ENCODE measurements around the gene AHSP. TPM values are rescaled to one million over a fixed set of nuclear protein-coding genes. Genes with fewer than 3 reads are reported as not detected.
A peak's percentile ranks its signal among the peaks of the same experiment; 100 is the strongest.
"Not testable (repeated sequence)": the region's sequence is repeated elsewhere in the genome, so short reads cannot be mapped to it uniquely, and the experiment has no call there.

The AHSP gene
- total RNA-seq, 2 experiments from 2014 or later = not detected

GRCh38 chr16:31569360-31569717 lies 41.6 kb downstream of the AHSP start:
- no peak for ATAC-seq (ENCODE audit: poor library complexity)
- no peaks in the 10 kb centered on the region for H3K36me3 Mint-ChIP-seq (ENCODE audit: low read depth)
- peaks cover 84% of the 10 kb centered on the region for H3K27me3 Mint-ChIP-seq

GRCh38 chr16:31572821-31573220 lies 45.1 kb downstream of the AHSP start:
- Mint-ChIP-seq H3K36me3 (ENCODE audit: low read depth) (peaks cover 7% of the 10 kb centered on the region), H3K4me3 (no peak overlapping the region), H3K9me3 (peaks cover 11% of the 10 kb centered on the region), H3K4me1 (ENCODE audit: low read depth) (peaks cover 5% of the 10 kb centered on the region), H3K27ac (no peak overlapping the region), H3K27me3 (peaks cover 55% of the 10 kb centered on the region)
- ChIA-PET CTCF (no interaction called here), POLR2A (no interaction called here)
- no peak for DNase-seq
- Histone ChIP-seq H3K4me3 (ENCODE audit: low read length) (no peak overlapping the region), H3K36me3 (ENCODE audit: insufficient read depth, low read length) (no peaks in the 10 kb centered on the region), H3K27me3 (ENCODE audit: control insufficient read depth in 1 of 2, insufficient read depth in 2 of 2, low read length in 2 of 2) (peaks cover 20 to 35% of the 10 kb centered on the region in 2 experiments), H3K9me3 (ENCODE audit: control insufficient read depth in 1 of 2, insufficient read depth in 1 of 2, low read length in 2 of 2) (peaks cover 16 to 31% of the 10 kb centered on the region in 2 experiments), H3K4me1 (ENCODE audit: insufficient read depth, low read length) (peaks cover 7% of the 10 kb centered on the region), H3K27ac (ENCODE audit: low read depth in 1 of 2, low read length in 2 of 2) (no peak overlapping the region)
- TF ChIP-seq CTCF (IDR thresholded peaks at IDR 0.05) = no peak
- intact Hi-C loops (cut with DNase I, micrococcal nuclease) = no loop called here
- no peak for ATAC-seq (ENCODE audit: poor library complexity)

More at GRCh38 chr16:31569360-31569717, 41.6 kb downstream of the AHSP start:
- Mint-ChIP-seq H3K4me1 (ENCODE audit: low read depth) (peaks cover 5% of the 10 kb centered on the region), H3K4me3 (no peak overlapping the region), H3K27ac (no peak overlapping the region), H3K9me3 (peaks cover 8% of the 10 kb centered on the region)
- intact Hi-C loops (cut with DNase I, micrococcal nuclease) = no loop called here
- DNase-seq = peak in 1 of 14 experiments; percentile 3
- H3K4me1 ChIP-seq (ENCODE audit: insufficient read depth, low read length) = peaks cover 7% of the 10 kb centered on the region
- no peak for TF ChIP-seq CTCF (IDR thresholded peaks at IDR 0.05)
- CTCF ChIA-PET = no interaction called here
- H3K27ac ChIP-seq (ENCODE audit: low read depth in 1 of 2, low read length in 2 of 2) = no peak overlapping the region
- peaks cover 26 to 35% of the 10 kb centered on the region in 2 experiments for H3K27me3 ChIP-seq (ENCODE audit: control insufficient read depth in 1 of 2, insufficient read depth in 2 of 2, low read length in 2 of 2)
- no peaks in the 10 kb centered on the region for H3K36me3 ChIP-seq (ENCODE audit: insufficient read depth, low read length)
- peaks cover 8 to 19% of the 10 kb centered on the region in 2 experiments for H3K9me3 ChIP-seq (ENCODE audit: control insufficient read depth in 1 of 2, insufficient read depth in 1 of 2, low read length in 2 of 2)
- no peak overlapping the region for H3K4me3 ChIP-seq (ENCODE audit: low read length)
- POLR2A ChIA-PET = no interaction called here

GRCh38 chr16:31574159-31574558 lies 46.5 kb downstream of the AHSP start:
- H3K4me1 ChIP-seq (ENCODE audit: insufficient read depth, low read length); H3K36me3 ChIP-seq (ENCODE audit: insufficient read depth, low read length); ATAC-seq (ENCODE audit: poor library complexity); H3K27ac Mint-ChIP-seq; intact Hi-C loops (cut with DNase I, micrococcal nuclease); H3K27ac ChIP-seq (ENCODE audit: low read depth in 1 of 2, low read length in 2 of 2); CTCF ChIA-PET; DNase-seq; H3K4me3 Mint-ChIP-seq; POLR2A ChIA-PET; H3K4me1 Mint-ChIP-seq (ENCODE audit: low read depth); H3K4me3 ChIP-seq (ENCODE audit: low read length): not testable (repeated sequence)
- peaks cover 9 to 23% of the 10 kb centered on the region in 2 experiments for H3K27me3 ChIP-seq (ENCODE audit: control insufficient read depth in 1 of 2, insufficient read depth in 2 of 2, low read length in 2 of 2)
- Mint-ChIP-seq H3K36me3 (ENCODE audit: low read depth) (peaks cover 18% of the 10 kb centered on the region), H3K9me3 (peaks cover 16% of the 10 kb centered on the region), H3K27me3 (peaks cover 43% of the 10 kb centered on the region)
- H3K9me3 ChIP-seq (ENCODE audit: control insufficient read depth in 1 of 2, insufficient read depth in 1 of 2, low read length in 2 of 2) = peaks cover 23 to 24% of the 10 kb centered on the region in 2 experiments

- intact Hi-C loops (cut with DNase I, micrococcal nuclease) = no loop called here
- peaks cover 11% of the 10 kb centered on the region for H3K9me3 Mint-ChIP-seq
Measured at GRCh38 chr16:31577411-31577810, 49.7 kb downstream of the AHSP start.

More at GRCh38 chr16:31577411-31577810, 49.7 kb downstream of the AHSP start:
- Mint-ChIP-seq H3K27me3 (peaks cover 15% of the 10 kb centered on the region), H3K27ac (no peak overlapping the region), H3K36me3 (ENCODE audit: low read depth) (peaks cover 19% of the 10 kb centered on the region), H3K4me1 (ENCODE audit: low read depth) (no peaks in the 10 kb centered on the region), H3K4me3 (no peak overlapping the region)
- ATAC-seq (ENCODE audit: poor library complexity) (no peak), DNase-seq (no peak)
- Histone ChIP-seq H3K36me3 (ENCODE audit: insufficient read depth, low read length) (no peaks in the 10 kb centered on the region), H3K9me3 (ENCODE audit: control insufficient read depth in 1 of 2, insufficient read depth in 1 of 2, low read length in 2 of 2) (peaks cover 23 to 33% of the 10 kb centered on the region in 2 experiments), H3K27me3 (ENCODE audit: control insufficient read depth in 1 of 2, insufficient read depth in 2 of 2, low read length in 2 of 2) (no peaks in the 10 kb centered on the region), H3K4me3 (ENCODE audit: low read length) (no peak overlapping the region), H3K4me1 (ENCODE audit: insufficient read depth, low read length) (no peaks in the 10 kb centered on the region), H3K27ac (ENCODE audit: low read depth in 1 of 2, low read length in 2 of 2) (no peak overlapping the region)
- CTCF ChIA-PET = no interaction called here
- POLR2A ChIA-PET = no interaction called here
- TF ChIP-seq CTCF (IDR thresholded peaks at IDR 0.05) = no peak

All from CD4-positive, alpha-beta T cell (primary cell).